Endothelial cell of umbilical vein (primary cell): ENCODE data around the gene ENPEP.
"Not testable (repeated sequence)": the region's sequence is repeated elsewhere in the genome, so short reads cannot be mapped to it uniquely, and the experiment has no call there.

ENCODE experiments used
- CTCF ChIP-seq, 2 donors: IDR thresholded peaks; 1 replicate in 1 of 2; 2 replicates in 1 of 2; pipeline ENCODE4 v1.5.1; 2011; ENCODE audit warnings: low read length in 2 of 2, mild to moderate bottlenecking in 2 of 2, moderate library complexity in 2 of 2, control low read depth in 1 of 2, inconsistent platforms in 1 of 2, low read depth in 1 of 2; ENCODE audit not compliant: insufficient read depth in 1 of 2; ENCODE audit errors: extremely low read depth in 1 of 2
- EZH2 ChIP-seq: IDR thresholded peaks from 2 replicates; pipeline ENCODE4 v1.6.1; 2012; ENCODE audit warnings: borderline replicate concordance, low read depth, mild to moderate bottlenecking, moderate library complexity, low read length, inconsistent platforms; ENCODE audit not compliant: severe bottlenecking
- FOS ChIP-seq: IDR thresholded peaks from 2 replicates; pipeline ENCODE4 v1.6.1; 2011; ENCODE audit warnings: mild to moderate bottlenecking, low read length, moderate library complexity, borderline replicate concordance; ENCODE audit not compliant: insufficient read depth
- GATA2 ChIP-seq: IDR thresholded peaks from 2 replicates; pipeline ENCODE4 v1.7.0; 2011; ENCODE audit warnings: low read depth, mild to moderate bottlenecking, moderate library complexity, mixed read lengths, low read length; ENCODE audit not compliant: insufficient read length, insufficient read depth
- JUN ChIP-seq: IDR thresholded peaks from 2 replicates; pipeline ENCODE4 v1.6.1; 2011; ENCODE audit warnings: borderline replicate concordance, low read depth; ENCODE audit not compliant: insufficient read length, insufficient read depth
- MAX ChIP-seq: IDR thresholded peaks from 2 replicates; pipeline ENCODE4 v1.6.1; 2011; ENCODE audit not compliant: insufficient read depth, insufficient read length
- MYC ChIP-seq: IDR thresholded peaks from one replicate; pipeline ENCODE4 v1.6.1; 2011; ENCODE audit warnings: mild to moderate bottlenecking, low read depth, low read length
- POLR2A ChIP-seq: IDR thresholded peaks from 2 replicates; pipeline ENCODE4 v1.6.1; 2012; ENCODE audit warnings: low read depth, mild to moderate bottlenecking, control low read depth, low read length
- POLR2AphosphoS5 ChIP-seq: IDR thresholded peaks from 2 replicates; pipeline ENCODE4 v1.6.1; 2012; ENCODE audit warnings: low read depth, mild to moderate bottlenecking, control low read depth, low read length, moderate library complexity; ENCODE audit not compliant: insufficient read depth

GRCh38 chr4:110437292-110437691 lies 38.7 kb upstream of the ENPEP start:
- TF ChIP-seq EZH2; CTCF (IDR thresholded peaks at IDR 0.05; ENCODE audit: extremely low read depth in 1 of 2, insufficient read depth in 1 of 2, low read depth in 1 of 2, low read length in 2 of 2); MAX; POLR2A; FOS; JUN; MYC; POLR2AphosphoS5; GATA2: not testable (repeated sequence)
